Measurements from ENCODE around the gene PDE6B. TPM values are rescaled to one million over a fixed set of nuclear protein-coding genes. Genes with fewer than 3 reads are reported as not detected.

The PDE6B gene
- polyA plus RNA-seq, 1 donor (not counting 4 experiments of a cell fraction or from before 2014, with no cell fraction given) = not detected

DNA sequence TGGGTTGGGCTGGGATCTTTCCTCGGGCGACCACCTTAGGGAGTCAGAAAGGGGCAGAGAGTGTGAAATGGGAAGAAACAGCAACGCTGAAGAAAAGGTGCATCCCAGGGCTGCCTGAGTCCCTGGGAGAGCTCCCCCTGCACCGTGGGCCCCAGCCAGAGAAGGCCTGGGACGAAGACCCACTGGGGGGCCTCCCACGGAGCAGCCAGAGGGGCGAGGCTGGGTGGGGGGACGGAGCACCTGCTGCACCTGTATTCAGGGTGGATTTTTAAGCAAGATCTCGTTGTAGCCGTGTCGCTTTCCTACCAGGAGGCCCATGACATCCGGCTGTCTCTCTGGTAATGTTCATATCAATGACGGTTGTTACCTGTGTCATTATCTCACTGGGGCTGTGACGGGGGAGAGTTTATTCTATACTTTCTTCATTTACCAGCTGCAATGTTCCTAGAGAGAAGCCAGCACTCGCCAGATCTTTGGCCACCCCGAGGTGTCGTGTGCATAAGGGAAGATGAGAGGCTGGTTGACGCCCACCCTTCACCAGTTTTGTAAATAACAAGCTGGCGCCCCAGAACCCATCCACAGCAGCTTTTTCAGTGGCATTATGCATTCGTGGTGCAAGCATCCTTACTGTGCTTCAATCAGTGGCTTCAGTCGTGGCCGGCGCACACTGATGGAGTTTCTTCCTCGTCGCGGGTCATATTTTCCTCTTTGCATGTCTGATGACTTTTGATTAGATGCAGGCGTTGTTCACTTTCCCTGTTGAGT, 74.6 kb downstream of the PDE6B start:
- Histone ChIP-seq H2AFZ (ENCODE audit: control insufficient read depth, low read length) (no peak overlapping the region), H3K4me2 (ENCODE audit: control insufficient read depth, extremely low read depth, insufficient read depth, low read depth, low read length) (peak overlapping the region; percentile 34)

DNA sequence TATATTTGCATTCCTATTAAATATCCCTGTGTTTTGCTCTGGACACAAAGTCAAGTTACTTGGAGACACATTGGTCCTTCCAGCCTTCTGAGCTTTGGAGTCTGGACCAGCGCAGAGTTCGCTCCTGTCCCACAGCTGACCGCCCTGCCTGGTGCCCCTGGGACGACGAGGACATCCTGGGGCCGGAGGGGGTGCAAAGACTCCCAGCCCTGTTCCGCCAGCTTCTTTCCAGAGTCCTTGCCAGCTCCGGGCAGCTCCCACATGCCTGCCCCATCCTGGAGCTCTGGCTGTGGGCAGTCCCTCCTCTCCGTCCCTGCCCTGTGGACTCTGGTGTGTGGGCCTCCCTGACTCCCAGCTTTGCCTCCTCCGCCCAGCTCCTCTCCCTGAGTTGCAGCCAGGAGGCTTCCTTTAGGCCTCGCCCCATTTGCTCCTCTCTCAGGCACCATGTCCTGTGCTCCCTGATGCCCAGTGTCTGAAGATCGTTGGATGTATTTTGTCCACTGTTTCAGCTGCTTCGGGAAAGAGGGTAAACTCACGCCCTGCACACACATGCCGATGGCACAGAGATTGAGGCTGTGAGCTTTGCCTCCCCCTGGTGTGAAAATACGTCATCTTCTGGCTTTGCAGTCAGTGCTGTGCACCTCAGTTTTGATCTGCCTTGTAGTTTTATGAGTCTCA, 75.4 kb downstream of the PDE6B start:
- no peak overlapping the region for H3K27ac ChIP-seq (ENCODE audit: control insufficient read depth, insufficient read depth, low read length)
- no peaks in the 10 kb centered on the region for H4K20me1 ChIP-seq (ENCODE audit: control insufficient read depth, extremely low read depth, insufficient read depth, low read length)
- H3K9me3 ChIP-seq (ENCODE audit: control insufficient read depth, low read depth, low read length) = no peaks in the 10 kb centered on the region
- no peak overlapping the region for H3K9ac ChIP-seq (ENCODE audit: control insufficient read depth, extremely low read depth, insufficient read depth, low read length)
- no peaks in the 10 kb centered on the region for H3K27me3 ChIP-seq (ENCODE audit: control insufficient read depth, extremely low read depth, insufficient read depth, low read length)
- H3K9me1 ChIP-seq (ENCODE audit: control insufficient read depth, extremely low read depth, insufficient read depth, low read length) = no peaks in the 10 kb centered on the region
- no peak for TF ChIP-seq EZH2 (IDR thresholded peaks at IDR 0.05; ENCODE audit: low read length)
- TF ChIP-seq, protein P1, sequence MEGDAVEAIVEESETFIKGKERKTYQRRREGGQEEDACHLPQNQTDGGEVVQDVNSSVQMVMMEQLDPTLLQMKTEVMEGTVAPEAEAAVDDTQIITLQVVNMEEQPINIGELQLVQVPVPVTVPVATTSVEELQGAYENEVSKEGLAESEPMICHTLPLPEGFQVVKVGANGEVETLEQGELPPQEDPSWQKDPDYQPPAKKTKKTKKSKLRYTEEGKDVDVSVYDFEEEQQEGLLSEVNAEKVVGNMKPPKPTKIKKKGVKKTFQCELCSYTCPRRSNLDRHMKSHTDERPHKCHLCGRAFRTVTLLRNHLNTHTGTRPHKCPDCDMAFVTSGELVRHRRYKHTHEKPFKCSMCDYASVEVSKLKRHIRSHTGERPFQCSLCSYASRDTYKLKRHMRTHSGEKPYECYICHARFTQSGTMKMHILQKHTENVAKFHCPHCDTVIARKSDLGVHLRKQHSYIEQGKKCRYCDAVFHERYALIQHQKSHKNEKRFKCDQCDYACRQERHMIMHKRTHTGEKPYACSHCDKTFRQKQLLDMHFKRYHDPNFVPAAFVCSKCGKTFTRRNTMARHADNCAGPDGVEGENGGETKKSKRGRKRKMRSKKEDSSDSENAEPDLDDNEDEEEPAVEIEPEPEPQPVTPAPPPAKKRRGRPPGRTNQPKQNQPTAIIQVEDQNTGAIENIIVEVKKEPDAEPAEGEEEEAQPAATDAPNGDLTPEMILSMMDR (optimal IDR thresholded peaks at IDR 0.05 in 1 of 3, IDR thresholded peaks at IDR 0.05 in 1 of 3, conservative IDR thresholded peaks at IDR 0.05 in 1 of 3; ENCODE audit: extremely low read depth in 1 of 3, insufficient read depth in 2 of 3, low read length in 3 of 3) = peak in 1 of 3 experiments; percentile 19
- H3K4me3 ChIP-seq (ENCODE audit: control insufficient read depth in 2 of 3, extremely low read depth in 1 of 3, insufficient read depth in 2 of 3, low read depth in 1 of 3, low read length in 3 of 3) = no peak overlapping the region
- dilution Hi-C loops (cut with MboI; ENCODE audit: extremely low pct_ligation_motif_present, low sequenced_read_pairs) = no loop called here
- no peak overlapping the region for H3K4me2 ChIP-seq (ENCODE audit: control insufficient read depth, extremely low read depth, insufficient read depth, low read depth, low read length)
- H3K4me1 ChIP-seq (ENCODE audit: control insufficient read depth, extremely low read depth, insufficient read depth, low read length) = peaks cover 19% of the 10 kb centered on the region
- FAIRE-seq (no peak), DNase-seq (ENCODE audit: low read depth, low spot score) (no peak)
- no peaks in the 10 kb centered on the region for H3K36me3 ChIP-seq (ENCODE audit: control insufficient read depth in 2 of 2, extremely low read depth in 1 of 2, insufficient read depth in 2 of 2, low read length in 2 of 2)
- no peaks in the 10 kb centered on the region for H3K79me2 ChIP-seq (ENCODE audit: control insufficient read depth, insufficient read depth, low read length)
- no peak overlapping the region for H2AFZ ChIP-seq (ENCODE audit: control insufficient read depth, low read length)

More for the DNA sequence above, 74.6 kb downstream of the PDE6B start:
- no peaks in the 10 kb centered on the region for H3K27me3 ChIP-seq (ENCODE audit: control insufficient read depth, extremely low read depth, insufficient read depth, low read length)
- FAIRE-seq (no peak), DNase-seq (ENCODE audit: low read depth, low spot score) (no peak)
- H3K9me3 ChIP-seq (ENCODE audit: control insufficient read depth, low read depth, low read length) = no peaks in the 10 kb centered on the region
- dilution Hi-C loops (cut with MboI; ENCODE audit: extremely low pct_ligation_motif_present, low sequenced_read_pairs) = no loop called here
- no peaks in the 10 kb centered on the region for H4K20me1 ChIP-seq (ENCODE audit: control insufficient read depth, extremely low read depth, insufficient read depth, low read length)
- H3K27ac ChIP-seq (ENCODE audit: control insufficient read depth, insufficient read depth, low read length) = peak overlapping the region; percentile 47
- H3K79me2 ChIP-seq (ENCODE audit: control insufficient read depth, insufficient read depth, low read length) = no peaks in the 10 kb centered on the region
- H3K9me1 ChIP-seq (ENCODE audit: control insufficient read depth, extremely low read depth, insufficient read depth, low read length) = no peaks in the 10 kb centered on the region
- no peaks in the 10 kb centered on the region for H3K36me3 ChIP-seq (ENCODE audit: control insufficient read depth in 2 of 2, extremely low read depth in 1 of 2, insufficient read depth in 2 of 2, low read length in 2 of 2)
- H3K4me1 ChIP-seq (ENCODE audit: control insufficient read depth, extremely low read depth, insufficient read depth, low read length) = peaks cover 16% of the 10 kb centered on the region
- H3K9ac ChIP-seq (ENCODE audit: control insufficient read depth, extremely low read depth, insufficient read depth, low read length) = no peak overlapping the region
- no peak overlapping the region for H3K4me3 ChIP-seq (ENCODE audit: control insufficient read depth in 2 of 3, extremely low read depth in 1 of 3, insufficient read depth in 2 of 3, low read depth in 1 of 3, low read length in 3 of 3)
- no peak for TF ChIP-seq EZH2 (IDR thresholded peaks at IDR 0.05; ENCODE audit: low read length)
- TF ChIP-seq, protein P1 (optimal IDR thresholded peaks at IDR 0.05 in 1 of 3, IDR thresholded peaks at IDR 0.05 in 1 of 3, conservative IDR thresholded peaks at IDR 0.05 in 1 of 3; ENCODE audit: extremely low read depth in 1 of 3, insufficient read depth in 2 of 3, low read length in 3 of 3) = no peak

All from keratinocyte (primary cell).